CD4-positive, alpha-beta T cell treated with Interleukin-15 for 4 hours (primary cell): ENCODE data around the gene SLC35B2.

ENCODE experiments used
- DNase-seq: peaks from one replicate; pipeline ENCODE4 v3.0.0-alpha.2; 2020; ENCODE audit warnings: low spot score

The SLC35B2 gene

DNA sequence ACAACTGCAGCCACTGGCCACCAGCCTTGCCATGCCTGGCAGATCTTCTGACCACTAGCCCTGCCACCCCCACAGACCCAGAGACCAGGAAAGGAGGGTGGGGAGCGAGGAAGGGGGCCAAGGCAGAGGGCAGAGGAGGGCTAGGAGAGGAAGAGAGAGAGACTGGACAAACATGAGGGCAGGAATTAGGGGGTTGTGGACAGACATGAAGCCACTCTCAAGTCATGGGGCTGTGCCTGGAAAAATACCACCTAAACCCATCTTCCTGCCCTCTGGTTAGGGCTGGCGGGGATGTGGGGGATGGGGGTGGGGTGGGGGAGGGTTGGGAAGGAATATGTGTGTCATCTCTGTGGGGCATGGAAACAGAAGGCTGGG, 35.4 kb downstream of the SLC35B2 start:
- no peak for DNase-seq

DNA sequence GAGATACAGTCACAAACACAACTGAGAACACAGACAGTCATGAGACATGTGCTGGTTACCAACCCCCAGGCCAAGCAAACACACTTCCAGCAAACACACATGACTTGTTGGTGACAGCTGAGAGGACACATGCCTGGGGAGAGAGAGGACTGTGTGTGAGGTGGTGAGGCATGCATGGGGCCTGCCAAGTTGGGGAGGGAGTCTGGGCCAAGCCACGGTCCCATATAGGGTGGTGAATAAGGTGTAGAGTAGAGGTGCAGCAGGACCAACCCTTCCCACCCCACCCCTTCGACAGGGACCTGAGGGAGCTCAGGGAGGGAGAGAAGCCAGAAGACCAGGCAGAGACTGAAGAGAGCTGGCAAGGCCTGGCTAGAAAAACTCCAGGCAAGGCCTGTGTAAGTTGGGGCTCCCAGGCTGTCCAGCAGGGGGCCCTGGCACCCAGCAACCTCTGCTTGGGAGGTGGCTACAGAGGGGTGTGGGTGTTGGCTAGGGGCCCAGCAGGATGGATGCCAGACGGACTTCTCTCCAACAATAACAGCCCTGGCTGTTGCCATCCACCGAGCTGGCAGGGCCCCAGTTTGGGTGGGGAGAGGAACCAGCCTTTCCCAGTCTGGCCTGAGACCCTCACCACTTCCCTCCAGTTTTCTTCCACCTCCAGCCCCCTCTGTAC, 35.9 kb downstream of the SLC35B2 start:
- DNase-seq = peak; percentile 77

DNA sequence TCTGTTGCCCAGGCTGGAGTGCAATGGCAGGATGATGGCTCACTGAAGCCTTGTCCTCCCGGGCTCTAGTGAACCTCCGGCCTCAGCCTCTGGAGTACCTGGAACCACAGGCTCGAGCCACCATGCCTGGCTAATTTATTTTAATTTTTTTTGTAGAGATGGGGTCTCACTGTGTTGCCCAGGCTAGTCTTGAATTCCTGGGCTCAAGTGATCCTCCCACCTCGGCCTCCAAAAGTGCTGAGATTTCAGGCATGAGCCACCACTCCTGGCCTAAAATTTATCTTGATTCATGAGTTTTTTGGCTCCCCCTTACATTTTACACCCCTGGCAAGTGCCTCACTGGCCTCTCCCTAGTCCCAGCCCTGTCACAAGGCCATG, 36.4 kb downstream of the SLC35B2 start:
- DNase-seq = no peak

DNA sequence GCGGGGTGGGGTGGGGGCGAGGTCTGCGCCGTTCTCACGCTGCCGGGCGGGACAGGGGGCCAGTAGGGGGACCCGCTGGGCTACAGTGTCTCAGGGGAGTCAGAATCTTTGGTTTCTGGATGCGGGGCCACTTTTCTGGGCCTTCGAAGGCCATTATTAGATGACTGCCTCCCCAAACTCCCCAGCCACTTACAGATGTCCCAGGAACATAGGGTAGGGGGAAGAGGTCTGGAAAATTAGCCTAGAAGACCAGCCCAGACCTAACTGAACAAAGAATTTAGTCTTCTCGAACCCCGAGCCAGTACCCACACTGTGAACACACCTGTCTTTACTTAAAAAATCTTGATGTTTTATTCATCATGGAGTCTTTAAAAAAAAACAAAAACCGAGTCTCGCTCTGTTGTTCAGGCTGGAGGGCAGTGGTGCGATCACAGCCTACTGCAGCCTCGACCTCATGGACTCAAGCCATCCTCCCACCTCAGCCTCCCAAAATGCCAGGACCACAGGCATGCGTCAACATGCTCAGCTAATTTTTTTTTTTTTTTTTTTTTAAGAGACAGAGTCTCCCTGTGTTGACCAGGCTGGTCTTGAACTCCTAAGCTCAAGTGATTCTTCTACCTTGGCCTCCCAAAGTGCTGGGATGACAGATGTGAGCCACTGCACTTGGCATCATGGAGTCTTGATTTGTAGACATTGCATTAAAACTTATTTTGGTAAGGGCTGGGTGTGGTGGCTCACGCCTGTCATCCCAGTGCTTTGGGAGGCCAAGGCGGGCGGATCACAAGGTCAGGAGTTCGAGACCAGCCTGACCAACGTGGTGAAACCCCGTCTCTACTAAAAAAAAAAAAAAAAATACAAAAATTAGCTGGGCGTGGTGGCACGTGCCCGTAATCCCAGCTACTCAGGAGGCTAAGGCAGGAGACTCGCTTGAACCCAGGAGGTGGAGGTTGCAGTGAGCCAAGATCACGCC, 37.2 kb downstream of the SLC35B2 start:
- no peak for DNase-seq

DNA sequence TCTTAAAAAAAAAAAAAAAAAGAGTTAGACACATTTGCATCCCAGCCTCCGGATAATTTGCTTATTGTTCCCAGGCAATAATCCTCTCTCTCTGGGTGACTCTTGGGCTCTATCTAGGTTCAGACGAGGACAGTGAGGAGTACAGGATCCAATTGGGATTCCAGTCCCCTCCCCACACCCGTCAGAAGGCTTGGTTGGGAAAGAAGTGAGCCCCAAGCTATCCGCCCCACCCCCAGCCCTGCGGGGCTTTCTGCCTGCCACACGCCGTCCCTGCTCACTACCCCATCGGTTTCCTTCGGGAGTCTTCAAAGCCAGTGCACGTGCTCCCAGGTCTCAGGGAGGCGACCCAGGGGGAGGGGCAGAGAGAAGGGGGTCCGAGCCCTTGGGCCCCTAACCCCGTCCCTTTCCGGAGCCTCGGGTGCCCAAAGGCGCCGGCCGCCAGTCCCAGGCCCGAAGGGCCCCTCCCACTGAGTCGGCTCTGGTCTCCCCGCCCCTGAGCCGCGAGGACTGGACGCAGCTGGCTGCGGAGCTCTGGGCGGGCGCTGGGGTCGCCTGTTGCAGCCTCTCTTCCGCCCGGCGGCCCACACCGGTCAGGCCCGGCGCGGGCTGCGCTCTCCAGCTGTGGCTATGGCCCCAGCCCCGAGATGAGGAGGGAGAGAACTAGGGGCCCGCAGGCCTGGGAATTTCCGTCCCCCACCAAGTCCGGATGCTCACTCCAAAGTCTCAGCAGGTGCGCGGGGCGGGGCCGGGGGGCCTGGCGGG, 38.1 kb downstream of the SLC35B2 start:
- no peak for DNase-seq

DNA sequence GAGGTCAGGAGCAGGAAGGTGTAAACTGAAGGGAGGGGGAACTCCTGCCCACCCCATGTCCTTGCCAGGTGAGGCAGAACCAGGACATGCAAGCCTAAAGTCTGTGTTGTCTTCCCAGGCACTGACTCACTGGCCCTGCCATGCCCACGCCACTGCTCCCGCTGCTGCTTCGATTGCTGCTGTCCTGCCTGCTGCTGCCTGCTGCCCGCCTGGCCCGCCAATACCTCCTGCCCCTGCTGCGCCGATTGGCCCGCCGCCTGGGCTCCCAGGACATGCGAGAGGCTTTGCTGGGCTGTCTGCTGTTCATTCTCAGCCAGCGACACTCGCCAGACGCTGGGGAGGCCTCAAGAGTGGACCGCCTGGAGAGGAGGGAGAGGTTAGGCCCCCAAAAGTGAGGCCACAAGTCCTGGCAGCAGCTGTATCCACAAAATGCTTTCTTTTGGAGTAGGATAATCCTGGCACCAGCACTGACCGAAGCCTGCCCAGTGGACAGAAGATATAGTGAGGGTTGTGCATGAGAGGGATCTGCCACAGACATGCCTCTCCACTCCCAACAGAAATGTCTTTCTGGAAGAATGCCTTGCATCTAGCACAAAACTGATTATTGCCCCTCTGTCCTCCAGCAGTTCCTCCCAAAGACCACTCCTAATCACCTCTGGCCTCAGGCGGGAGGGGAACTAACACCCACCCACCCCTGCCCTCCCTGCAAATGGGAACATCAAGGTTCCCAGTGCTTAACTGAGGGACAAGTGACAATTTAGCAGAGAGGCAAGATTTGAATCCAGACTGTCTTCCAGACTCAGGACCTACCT, 39.8 kb downstream of the SLC35B2 start:
- no peak for DNase-seq

DNA sequence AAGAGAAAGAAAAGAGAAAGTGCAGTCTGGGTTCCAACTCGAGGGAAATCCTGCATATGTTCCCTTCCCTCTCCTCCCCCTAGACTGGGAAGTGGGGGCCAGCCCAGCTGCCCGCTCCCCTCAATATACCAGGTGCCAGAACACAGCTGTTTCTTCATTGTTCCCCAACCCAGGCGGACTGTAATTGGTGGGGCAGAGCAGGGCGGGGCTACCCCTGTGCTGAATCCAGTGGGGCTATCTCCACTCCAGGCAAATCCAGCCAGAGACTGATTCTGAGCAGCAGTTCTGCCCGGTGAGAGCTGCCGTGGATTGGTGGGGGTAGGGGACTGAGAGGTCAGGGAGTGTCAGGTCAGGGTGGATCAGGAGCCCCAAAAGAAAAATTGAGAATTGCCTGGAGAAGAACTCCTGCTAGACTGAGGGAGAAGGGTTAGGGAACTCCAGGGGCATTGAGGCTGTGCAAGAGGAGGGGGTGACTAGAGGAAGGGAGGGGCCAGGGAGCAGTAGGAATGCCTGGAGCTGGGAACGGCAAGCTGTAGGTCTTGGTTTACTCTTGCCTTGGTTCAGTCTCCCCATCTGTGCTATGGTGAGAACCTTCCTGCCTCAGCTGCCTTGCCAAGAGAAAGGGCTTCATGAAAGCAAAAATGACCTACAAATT, 40.5 kb downstream of the SLC35B2 start, which contains the start of gene MYMX:
Gene MYMX (plus strand): TSS at position 250 of the 655 bp plus-strand sequence. CDS start 546 bp downstream, outside the sequence.
- DNase-seq = no peak

DNA sequence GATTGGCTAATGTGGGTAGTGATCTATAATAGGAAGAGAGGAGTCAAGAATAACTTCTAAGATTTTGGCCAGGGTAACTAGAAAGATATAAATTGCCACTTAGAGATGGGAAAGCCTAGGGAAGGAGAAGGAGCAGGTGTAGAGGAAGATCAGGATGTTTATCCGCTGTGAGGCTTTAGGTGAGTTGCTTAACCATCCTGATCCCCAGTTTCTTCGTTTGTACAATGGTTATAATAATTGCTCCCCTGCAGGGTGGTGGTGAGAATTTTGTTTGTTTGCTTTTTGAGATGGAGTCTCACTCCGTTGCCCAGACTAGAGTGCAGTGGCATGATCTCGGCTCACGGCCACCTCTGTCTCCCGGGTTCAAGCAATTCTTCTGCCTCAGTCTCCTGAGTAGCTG, 43.0 kb downstream of the SLC35B2 start:
- no peak for DNase-seq

DNA sequence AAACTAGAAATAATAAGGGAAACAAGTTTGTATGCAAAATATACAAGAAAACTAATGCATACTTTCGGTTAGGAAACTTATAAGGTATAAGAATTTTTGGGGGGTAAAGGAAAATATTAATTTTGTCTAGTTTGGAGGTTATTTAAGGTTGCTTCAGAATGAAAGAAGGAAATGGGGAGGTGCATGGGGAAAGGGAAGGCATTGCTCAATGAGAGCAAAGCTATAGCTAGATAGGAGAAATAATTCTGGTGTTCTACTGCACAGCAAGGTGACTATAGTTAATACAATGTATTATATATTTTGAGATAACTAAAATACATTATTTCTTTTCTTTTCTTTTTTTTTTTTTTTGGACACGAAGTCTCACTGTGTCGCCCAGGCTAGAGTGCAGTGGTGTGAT, 46.0 kb downstream of the SLC35B2 start:
- no peak for DNase-seq

DNA sequence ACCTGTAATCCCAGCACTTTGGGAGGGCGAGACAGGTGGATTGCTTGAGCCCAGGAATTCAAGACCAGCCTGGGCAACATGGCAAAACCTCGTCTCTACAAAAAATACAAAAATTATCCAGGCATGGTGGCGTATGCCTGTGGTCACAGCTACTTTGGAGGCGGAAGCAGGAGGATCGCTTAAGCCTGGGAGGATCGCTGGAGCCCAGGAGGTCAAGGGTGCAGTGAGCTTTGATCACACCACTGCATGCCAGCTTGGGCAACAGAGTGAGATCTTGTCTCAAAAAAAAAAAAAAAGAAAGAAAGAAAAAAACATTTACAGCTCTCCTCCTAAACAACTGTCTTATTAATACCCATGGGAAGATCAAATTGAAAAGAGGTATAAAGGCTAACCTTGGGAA, 49.4 kb downstream of the SLC35B2 start:
- no peak for DNase-seq
